ENCODE measurements around the gene VANGL2. TPM values are rescaled to one million over a fixed set of nuclear protein-coding genes. Genes with fewer than 3 reads are reported as not detected.

The VANGL2 gene
- total and polyA plus RNA-seq, 9 of the 15 experiments (the other 6 are each of a cell fraction or from before 2014, with no cell fraction given) = 0.28 to 4.0 (median 0.98) TPM

DNA sequence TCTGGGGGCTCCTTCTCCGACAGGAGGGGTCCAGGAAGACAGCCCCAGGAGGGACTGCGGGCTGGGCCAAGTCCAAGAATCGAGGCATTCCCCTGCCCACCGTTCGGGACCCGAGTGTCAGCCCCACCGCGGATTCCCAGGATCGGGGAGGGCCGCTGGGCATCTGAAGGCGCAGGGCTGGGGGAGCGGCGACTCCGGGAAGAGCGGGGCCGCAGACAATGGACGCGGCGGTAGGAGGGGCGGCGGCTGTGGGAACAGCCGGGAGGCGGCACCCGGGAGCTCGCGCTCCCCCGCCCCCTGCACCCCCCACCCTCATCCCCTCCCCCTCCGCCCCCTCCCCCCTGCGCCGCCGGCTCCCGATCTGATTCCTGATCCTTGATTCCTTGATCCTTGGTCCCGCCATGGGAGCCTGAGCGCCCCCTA lies at the start of gene VANGL2 (continued):
- TF ChIP-seq CXXC5 (CRISPR knock-in tag; IDR thresholded peaks at IDR 0.05) (peak; percentile 77), SLC30A9 (CRISPR knock-in tag; IDR thresholded peaks at IDR 0.05) (no peak), ATF1 (CRISPR knock-in tag; IDR thresholded peaks at IDR 0.05) (peak; percentile 46; the same call in 1 of the 2 replicates), ATF1 (tag; IDR thresholded peaks at IDR 0.05) (0 out of 2 replicates have a peak, but pooled peaks have one; percentile 18), CREM (IDR thresholded peaks at IDR 0.05; ENCODE audit: low read depth) (peak; percentile 75), YY1 (IDR thresholded peaks at IDR 0.05; ENCODE audit: borderline replicate concordance in 1 of 3, control insufficient read depth in 1 of 3, extremely low read depth in 1 of 3, insufficient read depth in 3 of 3, insufficient read length in 1 of 3, insufficient replicate concordance in 2 of 3, low read depth in 1 of 3, low read length in 2 of 3) (peak; percentile 15 to 90 (median 80)), RBM14 (IDR thresholded peaks at IDR 0.05; ENCODE audit: borderline replicate concordance, insufficient read depth, low read depth, low read length) (no peak), ZNF584 (CRISPR knock-in tag; IDR thresholded peaks at IDR 0.05; ENCODE audit: low read depth) (no peak), RCOR1 (IDR thresholded peaks at IDR 0.05; ENCODE audit: borderline replicate concordance in 1 of 2, low read depth in 2 of 2, low read length in 2 of 2) (peak; percentile 25 to 62; a peak in 1 of 4 replicates), ZNF766 (CRISPR knock-in tag; conservative IDR thresholded peaks at IDR 0.05) (0 out of 2 replicates have a peak, but pooled peaks have one; percentile 40), EHMT2 (IDR thresholded peaks at IDR 0.05) (no peak), CTBP1 (IDR thresholded peaks at IDR 0.05; ENCODE audit: borderline replicate concordance) (peak; percentile 29; the same call in 1 of the 2 replicates), ZBED1 (IDR thresholded peaks at IDR 0.05) (no peak), L3MBTL2 (IDR thresholded peaks at IDR 0.05) (no peak), HEY1 (CRISPR knock-in tag; IDR thresholded peaks at IDR 0.05; ENCODE audit: borderline replicate concordance) (no peak), HNRNPUL1 (IDR thresholded peaks at IDR 0.05; ENCODE audit: low read length) (no peak), CREB1 (IDR thresholded peaks at IDR 0.05) (peak; percentile 30; the same call in 1 of the 2 replicates), CREB1 (CRISPR knock-in tag; IDR thresholded peaks at IDR 0.05) (peak; percentile 44; the same call in 1 of the 2 replicates), SP1 (CRISPR knock-in tag; IDR thresholded peaks at IDR 0.05) (peak; percentile 44; the same call in 1 of the 2 replicates), HMGN3 (IDR thresholded peaks at IDR 0.05; ENCODE audit: borderline replicate concordance, extremely low read depth, insufficient read length, low read depth, low read length) (peak; percentile 22), POLR2G (IDR thresholded peaks at IDR 0.05; ENCODE audit: low read depth, low read length) (peak; percentile 61; the same call in 1 of the 2 replicates), PTRF (tag; IDR thresholded peaks at IDR 0.05) (no peak), ZNF239 (CRISPR knock-in tag; IDR thresholded peaks at IDR 0.05) (no peak), NRF1 (conservative IDR thresholded peaks at IDR 0.05 in 1 of 2, IDR thresholded peaks at IDR 0.05 in 1 of 2) (peak in 1 of 2 experiments; percentile 20; a peak in 1 of 4 replicates)
- TF ChIP-seq, protein P1, sequence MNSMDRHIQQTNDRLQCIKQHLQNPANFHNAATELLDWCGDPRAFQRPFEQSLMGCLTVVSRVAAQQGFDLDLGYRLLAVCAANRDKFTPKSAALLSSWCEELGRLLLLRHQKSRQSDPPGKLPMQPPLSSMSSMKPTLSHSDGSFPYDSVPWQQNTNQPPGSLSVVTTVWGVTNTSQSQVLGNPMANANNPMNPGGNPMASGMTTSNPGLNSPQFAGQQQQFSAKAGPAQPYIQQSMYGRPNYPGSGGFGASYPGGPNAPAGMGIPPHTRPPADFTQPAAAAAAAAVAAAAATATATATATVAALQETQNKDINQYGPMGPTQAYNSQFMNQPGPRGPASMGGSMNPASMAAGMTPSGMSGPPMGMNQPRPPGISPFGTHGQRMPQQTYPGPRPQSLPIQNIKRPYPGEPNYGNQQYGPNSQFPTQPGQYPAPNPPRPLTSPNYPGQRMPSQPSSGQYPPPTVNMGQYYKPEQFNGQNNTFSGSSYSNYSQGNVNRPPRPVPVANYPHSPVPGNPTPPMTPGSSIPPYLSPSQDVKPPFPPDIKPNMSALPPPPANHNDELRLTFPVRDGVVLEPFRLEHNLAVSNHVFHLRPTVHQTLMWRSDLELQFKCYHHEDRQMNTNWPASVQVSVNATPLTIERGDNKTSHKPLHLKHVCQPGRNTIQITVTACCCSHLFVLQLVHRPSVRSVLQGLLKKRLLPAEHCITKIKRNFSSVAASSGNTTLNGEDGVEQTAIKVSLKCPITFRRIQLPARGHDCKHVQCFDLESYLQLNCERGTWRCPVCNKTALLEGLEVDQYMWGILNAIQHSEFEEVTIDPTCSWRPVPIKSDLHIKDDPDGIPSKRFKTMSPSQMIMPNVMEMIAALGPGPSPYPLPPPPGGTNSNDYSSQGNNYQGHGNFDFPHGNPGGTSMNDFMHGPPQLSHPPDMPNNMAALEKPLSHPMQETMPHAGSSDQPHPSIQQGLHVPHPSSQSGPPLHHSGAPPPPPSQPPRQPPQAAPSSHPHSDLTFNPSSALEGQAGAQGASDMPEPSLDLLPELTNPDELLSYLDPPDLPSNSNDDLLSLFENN (IDR thresholded peaks at IDR 0.05; ENCODE audit: low read depth in 2 of 2, low read length in 2 of 2) = no peak
- TF ChIP-seq, protein P2, sequence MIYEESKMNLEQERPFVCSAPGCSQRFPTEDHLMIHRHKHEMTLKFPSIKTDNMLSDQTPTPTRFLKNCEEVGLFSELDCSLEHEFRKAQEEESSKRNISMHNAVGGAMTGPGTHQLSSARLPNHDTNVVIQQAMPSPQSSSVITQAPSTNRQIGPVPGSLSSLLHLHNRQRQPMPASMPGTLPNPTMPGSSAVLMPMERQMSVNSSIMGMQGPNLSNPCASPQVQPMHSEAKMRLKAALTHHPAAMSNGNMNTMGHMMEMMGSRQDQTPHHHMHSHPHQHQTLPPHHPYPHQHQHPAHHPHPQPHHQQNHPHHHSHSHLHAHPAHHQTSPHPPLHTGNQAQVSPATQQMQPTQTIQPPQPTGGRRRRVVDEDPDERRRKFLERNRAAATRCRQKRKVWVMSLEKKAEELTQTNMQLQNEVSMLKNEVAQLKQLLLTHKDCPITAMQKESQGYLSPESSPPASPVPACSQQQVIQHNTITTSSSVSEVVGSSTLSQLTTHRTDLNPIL (CRISPR knock-in tag; IDR thresholded peaks at IDR 0.05) = no peak

Data from K562 (cell line).